Osteoblast (primary cell): ENCODE results near the gene CYTH4. TPM values are rescaled to one million over a fixed set of nuclear protein-coding genes. Genes with fewer than 3 reads are reported as not detected.

Experiments used
- DNase-seq: peaks from one replicate; pipeline ENCODE4 v3.0.0; 2011; ENCODE audit warnings: low spot score, mixed read lengths; ENCODE audit not compliant: insufficient read length; ENCODE audit errors: missing footprints
- H2AFZ ChIP-seq: 2 replicates; pipeline ENCODE4 v1.6.0; 2011; ENCODE audit warnings: mild to moderate bottlenecking, low read length
- H3K27ac ChIP-seq: 2 replicates; pipeline ENCODE4 v1.5.1; 2011; ENCODE audit warnings: mild to moderate bottlenecking, low read depth, low read length, moderate library complexity
- H3K27me3 ChIP-seq: 2 replicates; pipeline ENCODE4 v1.6.0; 2012; ENCODE audit warnings: mild to moderate bottlenecking, control low read depth, inconsistent platforms, low read length, moderate library complexity; ENCODE audit not compliant: insufficient read depth
- H3K36me3 ChIP-seq: 2 replicates; pipeline ENCODE4 v1.5.1; 2011; ENCODE audit warnings: mild to moderate bottlenecking, low read length, control low read depth, moderate library complexity; ENCODE audit not compliant: insufficient read depth
- H3K4me1 ChIP-seq: 2 replicates; pipeline ENCODE4 v1.5.1; 2011; ENCODE audit warnings: mild to moderate bottlenecking, low read length, control low read depth, moderate library complexity; ENCODE audit not compliant: insufficient read depth
- H3K4me2 ChIP-seq: 2 replicates; pipeline ENCODE4 v1.6.0; 2011; ENCODE audit warnings: mild to moderate bottlenecking, low read length; ENCODE audit not compliant: insufficient read depth
- H3K4me3 ChIP-seq: fragments of 200-600 bp; sonication (generic); 3 replicates; pipeline ENCODE4 v1.5.1; 2012; ENCODE audit warnings: mild to moderate bottlenecking, low read length, inconsistent platforms; ENCODE audit not compliant: insufficient read depth
- H3K79me2 ChIP-seq: 2 replicates; pipeline ENCODE4 v1.6.0; 2012; ENCODE audit warnings: mild to moderate bottlenecking, low read length, control low read depth, inconsistent platforms; ENCODE audit not compliant: insufficient read depth
- H3K9me3 ChIP-seq: 2 replicates; pipeline ENCODE4 v1.5.1; 2011; ENCODE audit warnings: low read depth, low read length, control low read depth
- H4K20me1 ChIP-seq: 2 replicates; pipeline ENCODE4 v1.6.0; 2012; ENCODE audit warnings: mild to moderate bottlenecking, low read length, control low read depth; ENCODE audit not compliant: insufficient read depth
- total RNA-seq: library from RNA; depleted of rRNA; stranded (reverse); fragments of >200 nt; gene quantifications from 2 replicates; pipeline ENCODE4 v1.2.3, GENCODE V29; 2012
- TF ChIP-seq, protein P1 (sequence below): IDR thresholded peaks from 2 replicates; pipeline ENCODE4 v1.5.1; 2011; ENCODE audit warnings: mild to moderate bottlenecking, low read depth, low read length, moderate library complexity; ENCODE audit errors: extremely low read depth

CYTH4 gene
- total RNA-seq, 1 donor: 0.72 TPM

DNA sequence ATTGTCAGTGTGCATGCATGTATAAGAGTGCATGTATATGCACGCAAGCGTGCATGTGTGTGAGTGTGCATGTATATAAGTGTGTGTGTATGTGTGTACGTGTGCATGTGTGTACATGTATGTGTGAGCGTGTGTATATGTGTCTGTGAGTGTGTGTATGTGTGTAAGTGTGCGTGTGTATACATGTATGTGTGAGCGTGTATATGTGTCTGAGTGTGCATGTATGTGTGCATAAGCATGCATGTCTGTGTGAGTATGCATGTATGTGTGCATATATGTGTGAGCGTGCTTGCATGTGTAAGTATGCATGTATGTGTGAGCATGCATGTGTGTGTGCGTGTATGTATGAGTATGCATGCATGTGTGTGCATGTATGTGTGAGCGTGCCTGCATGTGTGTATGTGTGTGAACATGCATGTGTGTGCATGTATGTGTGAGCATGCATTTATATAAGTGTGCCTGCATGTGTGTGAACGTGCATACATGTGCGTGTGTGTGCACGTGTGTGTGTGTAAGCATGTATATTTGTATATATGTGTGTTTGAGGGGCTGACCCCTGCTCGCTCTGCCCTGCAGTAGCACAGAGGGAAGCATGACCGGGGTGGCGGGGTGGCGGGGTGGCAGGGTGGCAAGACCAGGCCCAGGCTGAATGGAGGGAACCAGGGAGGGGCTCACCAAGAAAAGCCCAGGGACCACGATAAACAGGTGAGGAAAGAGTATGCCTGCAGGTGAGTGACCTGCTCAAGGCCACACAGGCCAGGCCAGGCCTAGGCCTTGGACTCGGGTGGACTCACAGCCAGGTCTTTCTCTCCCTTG lies 26.3 kb downstream of the CYTH4 start:
- H3K9me3 ChIP-seq: no peaks in the 10 kb centered on the region
- TF ChIP-seq, protein P1, sequence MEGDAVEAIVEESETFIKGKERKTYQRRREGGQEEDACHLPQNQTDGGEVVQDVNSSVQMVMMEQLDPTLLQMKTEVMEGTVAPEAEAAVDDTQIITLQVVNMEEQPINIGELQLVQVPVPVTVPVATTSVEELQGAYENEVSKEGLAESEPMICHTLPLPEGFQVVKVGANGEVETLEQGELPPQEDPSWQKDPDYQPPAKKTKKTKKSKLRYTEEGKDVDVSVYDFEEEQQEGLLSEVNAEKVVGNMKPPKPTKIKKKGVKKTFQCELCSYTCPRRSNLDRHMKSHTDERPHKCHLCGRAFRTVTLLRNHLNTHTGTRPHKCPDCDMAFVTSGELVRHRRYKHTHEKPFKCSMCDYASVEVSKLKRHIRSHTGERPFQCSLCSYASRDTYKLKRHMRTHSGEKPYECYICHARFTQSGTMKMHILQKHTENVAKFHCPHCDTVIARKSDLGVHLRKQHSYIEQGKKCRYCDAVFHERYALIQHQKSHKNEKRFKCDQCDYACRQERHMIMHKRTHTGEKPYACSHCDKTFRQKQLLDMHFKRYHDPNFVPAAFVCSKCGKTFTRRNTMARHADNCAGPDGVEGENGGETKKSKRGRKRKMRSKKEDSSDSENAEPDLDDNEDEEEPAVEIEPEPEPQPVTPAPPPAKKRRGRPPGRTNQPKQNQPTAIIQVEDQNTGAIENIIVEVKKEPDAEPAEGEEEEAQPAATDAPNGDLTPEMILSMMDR: no peak
- H3K27ac ChIP-seq: peak overlapping the region; percentile 91
- no peak for DNase-seq
- H3K79me2 ChIP-seq: no peaks in the 10 kb centered on the region
- no peaks in the 10 kb centered on the region for H4K20me1 ChIP-seq
- H3K36me3 ChIP-seq: no peaks in the 10 kb centered on the region
- no peaks in the 10 kb centered on the region for H3K27me3 ChIP-seq
- no peak overlapping the region for H3K4me2 ChIP-seq
- H2AFZ ChIP-seq: no peak overlapping the region
- no peak overlapping the region for H3K4me3 ChIP-seq
- H3K4me1 ChIP-seq: peaks cover 54% of the 10 kb centered on the region

GRCh38 chr22:37309211-37310074 lies 27.1 kb downstream of the CYTH4 start:
- no peaks in the 10 kb centered on the region for H3K36me3 ChIP-seq
- no peak overlapping the region for H3K4me2 ChIP-seq
- H3K4me1 ChIP-seq: peaks cover 54% of the 10 kb centered on the region
- DNase-seq: peak; percentile 43
- no peak overlapping the region for H3K4me3 ChIP-seq
- H3K27me3 ChIP-seq: no peaks in the 10 kb centered on the region
- H2AFZ ChIP-seq: no peak overlapping the region
- H4K20me1 ChIP-seq: no peaks in the 10 kb centered on the region
- H3K9me3 ChIP-seq: no peaks in the 10 kb centered on the region
- TF ChIP-seq, protein P1: no peak
- no peaks in the 10 kb centered on the region for H3K79me2 ChIP-seq
- no peak overlapping the region for H3K27ac ChIP-seq

DNA sequence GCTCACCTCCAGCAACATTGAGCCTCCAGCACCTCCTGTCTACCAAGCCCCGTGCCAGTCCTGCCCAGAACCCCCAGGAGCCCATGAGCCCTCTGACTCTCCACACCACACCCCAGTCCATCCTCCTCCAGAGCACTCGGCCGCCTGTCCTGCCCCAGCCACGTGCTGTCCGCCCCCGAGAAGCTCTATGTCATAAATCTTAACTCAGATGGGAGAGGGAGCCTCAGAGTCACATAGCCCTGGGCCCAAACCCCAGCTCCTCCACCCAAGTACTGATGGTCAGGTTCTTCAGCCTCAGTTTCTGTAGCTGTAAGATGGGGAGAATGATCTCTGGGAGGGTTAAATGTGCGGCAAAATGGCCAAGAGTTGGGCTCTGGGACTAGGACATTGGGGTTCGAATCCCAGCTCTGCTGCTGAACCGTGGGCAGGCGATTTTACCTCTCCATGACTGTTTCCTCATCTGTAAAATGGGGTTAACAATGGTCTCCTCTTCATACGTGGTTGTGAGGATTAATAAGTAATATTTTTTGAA lies 27.8 kb downstream of the CYTH4 start:
- H3K4me2 ChIP-seq: no peak overlapping the region
- TF ChIP-seq, protein P1: no peak
- H3K9me3 ChIP-seq: no peaks in the 10 kb centered on the region
- H3K4me1 ChIP-seq: peaks cover 53% of the 10 kb centered on the region
- DNase-seq: peak; percentile 91
- H3K36me3 ChIP-seq: no peaks in the 10 kb centered on the region
- no peak overlapping the region for H3K27ac ChIP-seq
- H2AFZ ChIP-seq: no peak overlapping the region
- no peaks in the 10 kb centered on the region for H3K79me2 ChIP-seq
- no peak overlapping the region for H3K4me3 ChIP-seq
- no peaks in the 10 kb centered on the region for H4K20me1 ChIP-seq
- H3K27me3 ChIP-seq: no peaks in the 10 kb centered on the region
